GM18870 (cell line): ENCODE results near the gene ZNF580.

Experiments used
- ATAC-seq: cut with Tn5 transposase; IDR thresholded peaks from one replicate; pipeline ENCODE4 v1.9.1; 2021; ENCODE audit warnings: moderate library complexity; ENCODE audit not compliant: unreplicated experiment

Gene ZNF580

DNA sequence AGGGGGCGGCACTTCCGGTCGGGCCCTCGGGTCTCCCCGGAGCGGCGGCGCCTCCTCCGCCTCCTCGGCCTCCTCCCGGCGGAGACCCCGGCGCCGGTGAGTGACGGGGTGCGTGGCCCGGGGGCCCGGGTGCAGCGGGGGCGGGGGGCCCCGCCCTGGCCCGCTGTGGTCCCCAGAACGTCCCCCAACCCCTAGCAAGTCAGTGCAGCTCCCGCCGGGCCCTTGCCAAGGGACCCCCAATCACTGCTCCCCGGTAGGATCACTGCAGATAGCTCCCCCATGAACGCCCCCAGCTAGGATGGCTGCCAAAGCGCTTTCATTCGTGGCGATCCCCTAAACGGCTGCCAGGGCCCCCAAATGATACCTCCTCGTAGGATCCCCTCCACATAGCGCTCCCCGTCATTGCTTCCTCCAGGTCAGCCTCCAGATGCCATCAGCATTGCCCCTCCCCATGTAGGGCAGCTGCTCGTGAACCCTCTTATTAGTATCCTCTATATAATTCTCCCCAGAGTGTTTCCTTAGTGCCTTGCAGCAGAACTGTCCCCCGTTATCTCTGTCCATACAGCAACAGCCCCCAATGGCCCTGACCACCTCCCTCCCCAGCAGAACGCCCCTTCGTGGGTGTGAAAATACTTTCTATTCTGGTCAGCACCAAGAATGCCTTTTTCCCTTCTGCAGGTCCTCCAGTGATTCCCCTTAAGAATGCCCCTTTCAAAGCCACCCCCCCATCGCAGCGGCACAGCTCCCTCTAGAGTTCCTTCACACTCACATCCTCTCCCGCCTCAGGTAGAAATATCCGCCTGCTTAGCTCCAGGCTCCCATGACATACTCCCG, 34.9 kb upstream of the ZNF580 start, which contains the start of gene ZNF865:
Gene ZNF865, plus strand, starts transcription at position 11 of the 834 bp plus-strand sequence. CDS start 7,972 bp downstream, outside the sequence.
- no peak for ATAC-seq

- no peak for ATAC-seq
Measured at GRCh38 chr19:55606471-55606787, 34.4 kb upstream of the ZNF580 start.

DNA sequence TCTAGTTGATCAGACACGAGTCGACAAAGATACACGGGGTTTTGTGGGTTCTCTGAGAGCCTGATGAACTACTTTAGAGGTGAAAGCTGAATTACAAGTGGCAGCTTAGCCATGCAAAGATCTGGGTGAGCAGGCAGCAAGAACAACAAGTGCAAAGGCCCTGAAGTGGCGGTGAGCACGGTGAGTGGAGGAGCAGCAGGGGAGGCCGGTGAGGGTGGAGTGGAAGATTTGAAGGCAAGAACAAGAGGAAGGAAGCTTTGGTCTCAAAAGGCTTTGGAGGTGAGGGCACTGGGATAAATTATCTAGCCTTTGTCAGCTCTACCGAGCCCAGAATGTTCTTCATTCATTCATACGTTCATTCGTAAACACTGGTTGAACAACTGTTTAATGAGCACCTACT, 34.0 kb upstream of the ZNF580 start:
- ATAC-seq: no peak

DNA sequence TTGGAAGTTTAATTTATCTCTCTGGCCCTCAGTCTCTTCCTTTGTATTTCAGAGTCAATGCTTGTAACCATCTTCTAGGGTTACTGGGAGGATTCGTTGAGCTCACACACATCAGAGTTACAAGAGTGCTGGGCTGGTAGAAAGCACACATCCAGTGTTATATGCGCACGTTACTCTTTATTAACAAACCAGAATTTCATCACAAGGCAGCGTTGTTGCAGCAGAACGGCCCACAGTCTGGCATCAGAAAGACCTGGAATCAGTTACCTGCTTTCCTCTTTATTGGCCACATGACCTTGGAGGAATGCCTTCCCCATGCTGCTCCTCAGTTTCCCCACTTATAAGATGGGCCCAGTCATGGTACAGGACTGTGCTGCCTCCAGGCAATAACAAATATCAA, 31.5 kb upstream of the ZNF580 start:
- ATAC-seq: no peak

- no peak for ATAC-seq
Measured at GRCh38 chr19:55611300-55611982, 29.4 kb upstream of the ZNF580 start.

DNA sequence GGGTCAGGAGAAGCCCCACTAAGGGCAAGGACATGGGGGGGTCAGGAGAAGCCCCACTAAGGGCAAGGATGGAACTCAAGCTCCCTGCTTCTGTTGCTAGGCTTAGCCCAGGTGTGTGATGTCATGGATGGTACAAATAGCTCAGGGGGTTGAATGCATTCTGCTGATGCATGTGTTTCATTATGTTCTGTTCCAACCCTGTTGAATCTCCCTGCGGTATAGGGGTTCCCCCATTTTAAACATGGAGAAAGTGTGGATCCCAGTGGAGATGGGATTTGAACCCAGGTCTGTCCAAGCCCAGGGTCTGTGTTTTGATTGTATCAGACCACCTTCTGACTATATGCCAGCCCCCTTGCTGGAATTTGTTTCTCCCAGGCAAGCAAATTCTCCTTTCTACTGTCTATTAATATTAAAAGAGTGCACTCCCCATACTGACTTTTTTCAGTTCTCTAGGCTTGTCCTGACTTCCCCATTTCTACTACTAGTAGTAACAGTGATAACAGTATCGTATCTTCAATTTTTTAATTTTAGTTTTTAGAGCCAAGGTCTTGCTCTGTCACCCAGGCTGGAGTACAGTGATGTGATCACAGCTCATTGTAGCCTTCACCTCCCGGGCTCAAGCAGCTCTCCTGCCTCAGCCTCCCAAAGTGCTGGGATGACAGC, 28.7 kb upstream of the ZNF580 start:
- no peak for ATAC-seq

- no peak for ATAC-seq
Measured at GRCh38 chr19:55613396-55613795, 27.4 kb upstream of the ZNF580 start.

- no peak for ATAC-seq
Measured at GRCh38 chr19:55613930-55614710, 26.7 kb upstream of the ZNF580 start.

- ATAC-seq: no peak
Measured at GRCh38 chr19:55614711-55615542, 25.9 kb upstream of the ZNF580 start.

DNA sequence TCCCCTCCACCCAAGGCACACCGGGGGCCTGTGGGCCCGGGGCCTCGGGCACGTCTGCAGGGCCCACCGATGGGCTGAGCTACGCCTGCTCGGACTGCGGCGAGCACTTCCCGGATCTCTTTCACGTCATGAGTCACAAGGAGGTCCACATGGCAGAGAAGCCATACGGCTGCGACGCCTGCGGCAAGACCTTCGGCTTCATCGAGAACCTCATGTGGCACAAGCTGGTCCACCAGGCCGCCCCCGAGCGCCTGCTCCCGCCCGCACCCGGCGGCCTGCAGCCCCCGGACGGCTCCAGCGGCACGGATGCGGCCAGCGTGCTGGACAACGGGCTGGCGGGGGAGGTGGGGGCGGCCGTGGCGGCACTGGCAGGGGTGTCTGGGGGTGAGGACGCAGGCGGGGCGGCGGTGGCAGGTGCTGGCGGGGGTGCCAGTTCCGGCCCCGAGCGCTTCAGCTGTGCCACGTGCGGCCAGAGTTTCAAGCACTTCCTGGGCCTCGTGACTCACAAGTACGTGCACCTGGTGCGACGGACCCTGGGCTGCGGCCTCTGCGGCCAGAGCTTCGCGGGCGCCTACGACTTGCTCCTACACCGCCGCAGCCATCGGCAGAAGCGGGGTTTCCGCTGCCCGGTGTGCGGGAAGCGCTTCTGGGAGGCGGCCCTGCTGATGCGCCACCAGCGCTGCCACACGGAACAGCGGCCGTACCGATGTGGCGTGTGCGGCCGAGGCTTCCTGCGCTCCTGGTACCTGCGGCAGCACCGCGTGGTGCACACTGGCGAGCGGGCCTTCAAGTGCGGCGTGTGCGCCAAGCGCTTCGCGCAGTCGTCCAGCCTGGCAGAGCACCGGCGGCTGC, 25.0 kb upstream of the ZNF580 start:
- no peak for ATAC-seq

DNA sequence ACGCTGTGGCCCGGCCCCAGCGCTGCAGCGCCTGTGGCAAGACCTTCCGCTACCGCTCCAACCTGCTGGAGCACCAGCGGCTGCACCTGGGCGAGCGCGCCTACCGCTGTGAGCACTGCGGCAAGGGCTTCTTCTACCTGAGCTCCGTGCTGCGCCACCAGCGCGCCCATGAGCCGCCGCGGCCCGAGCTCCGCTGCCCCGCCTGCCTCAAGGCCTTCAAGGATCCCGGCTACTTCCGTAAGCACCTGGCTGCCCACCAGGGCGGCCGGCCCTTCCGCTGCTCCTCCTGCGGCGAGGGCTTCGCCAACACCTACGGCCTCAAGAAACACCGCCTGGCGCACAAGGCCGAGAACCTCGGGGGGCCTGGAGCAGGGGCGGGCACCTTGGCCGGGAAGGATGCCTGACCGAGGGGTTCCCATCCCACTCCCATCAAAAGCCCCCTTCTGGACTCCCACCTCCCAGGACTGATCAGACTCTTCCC, 24.4 kb upstream of the ZNF580 start:
- no peak for ATAC-seq

GRCh38 chr19:55617426-55617825, 23.4 kb upstream of the ZNF580 start:
- ATAC-seq: no peak

- ATAC-seq: no peak
Measured at GRCh38 chr19:55618426-55618825, 22.4 kb upstream of the ZNF580 start.

GRCh38 chr19:55619286-55619685, 21.5 kb upstream of the ZNF580 start:
- ATAC-seq: no peak

DNA sequence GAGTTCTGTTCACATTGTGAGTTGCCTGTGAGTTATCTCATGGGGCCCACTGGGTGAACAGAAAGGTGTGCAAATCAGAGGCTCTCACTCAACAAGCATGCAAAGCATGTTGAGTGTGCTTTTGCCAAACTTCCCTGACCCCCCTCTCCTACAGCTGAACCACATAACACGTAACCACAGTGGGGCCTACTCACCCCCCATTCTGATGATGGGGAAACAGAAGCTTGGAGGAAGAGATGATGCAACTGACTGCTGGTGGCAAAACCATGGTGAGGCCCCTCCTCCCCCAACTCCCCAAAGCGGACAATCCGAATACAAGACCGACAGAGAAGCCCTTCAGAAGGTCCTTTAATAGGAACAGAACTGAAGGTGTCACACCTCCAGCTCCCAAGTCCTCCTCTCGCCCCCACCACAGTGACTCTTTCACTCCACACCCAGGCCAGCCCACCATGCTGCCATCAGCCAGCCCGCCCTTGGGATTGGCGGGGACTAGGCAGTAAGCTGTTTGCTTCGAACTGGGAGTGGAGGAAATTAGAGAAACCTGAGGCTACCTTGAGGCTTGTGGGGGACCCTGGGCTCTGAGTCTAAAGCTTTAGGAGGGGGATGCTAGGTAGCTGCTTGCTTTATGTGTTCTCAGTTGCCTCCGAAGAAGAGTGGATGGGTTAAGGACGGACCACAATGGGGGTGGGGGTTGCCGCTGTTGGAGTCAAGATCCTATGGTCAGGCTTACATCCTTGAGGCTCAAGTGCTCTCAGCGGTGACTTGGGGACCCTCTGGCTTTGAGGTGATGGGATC, 20.2 kb upstream of the ZNF580 start:
- no peak for ATAC-seq

- ATAC-seq: no peak
Measured at GRCh38 chr19:55621205-55621672, 19.6 kb upstream of the ZNF580 start.

DNA sequence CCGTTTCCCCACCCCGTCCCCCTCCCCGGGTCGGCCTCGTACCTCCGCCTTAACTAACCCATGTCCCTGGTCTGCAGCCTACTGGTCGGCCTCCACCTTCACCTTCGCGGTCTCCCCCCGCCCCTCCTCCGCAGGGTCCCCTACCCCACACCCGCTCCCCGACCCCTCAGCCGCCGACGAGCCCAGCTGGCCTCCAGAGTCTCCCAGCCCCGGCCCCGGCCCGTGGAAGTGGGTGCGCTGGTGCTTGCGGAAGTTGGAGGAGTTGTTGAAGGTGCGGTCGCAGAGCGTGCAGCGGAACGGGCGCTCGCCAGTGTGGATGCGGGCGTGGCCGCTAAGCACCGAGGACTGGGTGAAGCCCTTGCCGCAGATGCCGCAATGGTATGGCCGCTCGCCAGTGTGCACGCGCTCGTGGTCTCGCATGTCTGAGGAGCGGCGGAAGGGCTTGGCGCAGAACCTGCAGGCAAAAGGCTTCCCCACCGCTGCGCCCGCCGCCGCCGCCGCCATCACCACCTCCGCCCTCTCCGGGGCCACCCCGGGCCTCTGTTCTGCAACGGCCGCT, 19.1 kb upstream of the ZNF580 start:
- ATAC-seq: no peak
